ENCODE measurements around the gene DRD2. TPM values are rescaled to one million over a fixed set of nuclear protein-coding genes. Genes with fewer than 3 reads are reported as not detected.

Gene DRD2
- total and polyA plus RNA-seq, 2 donors (not counting 3 experiments of a cell fraction or from before 2014, with no cell fraction given), result not detected

DNA sequence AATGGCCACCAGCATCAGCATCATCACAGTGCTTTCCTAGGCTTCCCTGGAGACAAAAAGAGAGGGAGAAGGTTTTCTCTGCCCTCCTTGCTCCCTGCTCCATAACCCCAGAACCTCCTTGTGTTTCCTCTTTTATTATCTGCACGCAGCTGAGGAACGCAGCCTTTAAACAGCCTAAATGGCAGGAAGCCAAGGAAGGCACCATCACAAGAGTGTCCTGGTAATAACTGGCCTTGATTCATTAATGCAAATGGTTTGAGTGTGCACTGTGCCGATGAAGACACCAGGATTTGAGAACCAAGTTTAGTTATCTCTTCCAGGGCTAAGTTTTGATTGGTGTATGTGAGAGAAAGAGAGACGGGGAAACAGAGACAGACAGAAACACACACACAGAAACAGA lies 29.4 kb upstream of the DRD2 start:
- no TSS peak for BruUV-seq (replicated peaks)
- H3K4me2 ChIP-seq (ENCODE audit: insufficient read depth, low read length), result no peak overlapping the region
- DNase-seq (ENCODE audit: low read depth, low spot score), result no peak
- intact Hi-C loops (cut with micrococcal nuclease) (no loop called here), dilution Hi-C loops (cut with MboI; ENCODE audit: extremely low pct_ligation_motif_present, low sequenced_read_pairs) (no loop called here)
- H3K36me3 ChIP-seq (ENCODE audit: control insufficient read depth in 2 of 2, extremely low read depth in 1 of 2, insufficient read depth in 2 of 2, low read length in 2 of 2), result no peaks in the 10 kb centered on the region
- H3K9me3 ChIP-seq (replicated peaks; ENCODE audit: control insufficient read depth, insufficient read depth, low read length), result no peaks in the 10 kb centered on the region
- H4K20me1 ChIP-seq (replicated peaks; ENCODE audit: control insufficient read depth, extremely low read depth, insufficient read depth, low read length), result no peaks in the 10 kb centered on the region
- no peak for FAIRE-seq
- H3K4me1 ChIP-seq (ENCODE audit: control insufficient read depth, extremely low read depth, insufficient read depth, low read length), result no peaks in the 10 kb centered on the region
- no peaks in the 10 kb centered on the region for H3K79me2 ChIP-seq (ENCODE audit: control insufficient read depth, insufficient read depth, low read length)
- no peaks in the 10 kb centered on the region for H3K9me1 ChIP-seq (replicated peaks; ENCODE audit: control insufficient read depth, extremely low read depth, insufficient read depth, low read length)
- H2AFZ ChIP-seq (ENCODE audit: low read depth, low read length), result no peak overlapping the region
- no peak overlapping the region for H3K9ac ChIP-seq (replicated peaks; ENCODE audit: extremely low read depth, insufficient read depth, low read length)
- ChIA-PET POLR2A (no interaction called here), CTCF (no interaction called here)
- no peaks in the 10 kb centered on the region for H3K27me3 ChIP-seq (ENCODE audit: control insufficient read depth in 2 of 2, insufficient read depth in 2 of 2, low read length in 2 of 2)
- no peak for TF ChIP-seq MYC (IDR thresholded peaks at IDR 0.05; ENCODE audit: low read depth, low read length)
- no peak overlapping the region for H3K4me3 ChIP-seq (replicated peaks in 1 of 3; ENCODE audit: insufficient read depth in 1 of 3, low read depth in 1 of 3, low read length in 3 of 3)
- no peak overlapping the region for H3K27ac ChIP-seq (ENCODE audit: insufficient read depth, low read depth, low read length)

DNA sequence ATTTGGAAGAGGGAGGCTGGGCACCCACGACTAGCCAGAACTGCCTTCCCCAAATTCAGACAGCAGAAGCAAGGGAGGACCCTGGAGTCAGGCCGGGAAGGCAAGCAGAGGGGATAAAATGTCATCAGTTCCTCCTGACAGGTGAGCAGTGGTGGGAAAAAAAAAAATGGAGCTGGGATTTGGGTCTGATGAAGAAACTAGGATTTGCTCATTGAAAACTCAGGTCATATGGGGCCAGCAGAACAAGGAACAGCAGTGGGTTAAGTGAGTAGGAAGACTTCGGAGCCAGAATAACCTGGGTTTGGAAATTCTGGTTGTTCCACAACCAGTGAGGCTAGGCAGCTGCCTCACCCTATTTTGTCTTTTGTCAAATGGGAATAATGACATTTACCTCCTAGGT lies 28.9 kb upstream of the DRD2 start:
- TF ChIP-seq MYC (IDR thresholded peaks at IDR 0.05; ENCODE audit: low read depth, low read length) (no peak), POLR2A (IDR thresholded peaks at IDR 0.05; ENCODE audit: low read depth, low read length) (no peak), FOS (IDR thresholded peaks at IDR 0.05; ENCODE audit: borderline replicate concordance, insufficient read depth, low read length) (no peak), EZH2 (IDR thresholded peaks at IDR 0.05; ENCODE audit: borderline replicate concordance, low read depth, low read length, severe bottlenecking) (no peak)
- TF ChIP-seq, protein P1, sequence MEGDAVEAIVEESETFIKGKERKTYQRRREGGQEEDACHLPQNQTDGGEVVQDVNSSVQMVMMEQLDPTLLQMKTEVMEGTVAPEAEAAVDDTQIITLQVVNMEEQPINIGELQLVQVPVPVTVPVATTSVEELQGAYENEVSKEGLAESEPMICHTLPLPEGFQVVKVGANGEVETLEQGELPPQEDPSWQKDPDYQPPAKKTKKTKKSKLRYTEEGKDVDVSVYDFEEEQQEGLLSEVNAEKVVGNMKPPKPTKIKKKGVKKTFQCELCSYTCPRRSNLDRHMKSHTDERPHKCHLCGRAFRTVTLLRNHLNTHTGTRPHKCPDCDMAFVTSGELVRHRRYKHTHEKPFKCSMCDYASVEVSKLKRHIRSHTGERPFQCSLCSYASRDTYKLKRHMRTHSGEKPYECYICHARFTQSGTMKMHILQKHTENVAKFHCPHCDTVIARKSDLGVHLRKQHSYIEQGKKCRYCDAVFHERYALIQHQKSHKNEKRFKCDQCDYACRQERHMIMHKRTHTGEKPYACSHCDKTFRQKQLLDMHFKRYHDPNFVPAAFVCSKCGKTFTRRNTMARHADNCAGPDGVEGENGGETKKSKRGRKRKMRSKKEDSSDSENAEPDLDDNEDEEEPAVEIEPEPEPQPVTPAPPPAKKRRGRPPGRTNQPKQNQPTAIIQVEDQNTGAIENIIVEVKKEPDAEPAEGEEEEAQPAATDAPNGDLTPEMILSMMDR (IDR thresholded peaks at IDR 0.05; ENCODE audit: extremely low read depth in 1 of 2, insufficient read depth in 1 of 2, low read depth in 1 of 2, low read length in 2 of 2), result no peak
- TF ChIP-seq, protein P2, sequence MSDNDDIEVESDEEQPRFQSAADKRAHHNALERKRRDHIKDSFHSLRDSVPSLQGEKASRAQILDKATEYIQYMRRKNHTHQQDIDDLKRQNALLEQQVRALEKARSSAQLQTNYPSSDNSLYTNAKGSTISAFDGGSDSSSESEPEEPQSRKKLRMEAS (IDR thresholded peaks at IDR 0.05; ENCODE audit: insufficient read depth, insufficient read length), result no peak
- Histone ChIP-seq H3K36me3 (ENCODE audit: control insufficient read depth in 2 of 2, extremely low read depth in 1 of 2, insufficient read depth in 2 of 2, low read length in 2 of 2) (no peaks in the 10 kb centered on the region), H3K79me2 (ENCODE audit: control insufficient read depth, insufficient read depth, low read length) (no peaks in the 10 kb centered on the region), H4K20me1 (replicated peaks; ENCODE audit: control insufficient read depth, extremely low read depth, insufficient read depth, low read length) (no peaks in the 10 kb centered on the region), H3K27me3 (ENCODE audit: control insufficient read depth in 2 of 2, insufficient read depth in 2 of 2, low read length in 2 of 2) (no peaks in the 10 kb centered on the region), H3K4me2 (ENCODE audit: insufficient read depth, low read length) (no peak overlapping the region), H3K9me3 (replicated peaks; ENCODE audit: control insufficient read depth, insufficient read depth, low read length) (no peaks in the 10 kb centered on the region), H3K27ac (ENCODE audit: insufficient read depth, low read depth, low read length) (no peak overlapping the region), H3K4me1 (ENCODE audit: control insufficient read depth, extremely low read depth, insufficient read depth, low read length) (no peaks in the 10 kb centered on the region), H3K9ac (replicated peaks; ENCODE audit: extremely low read depth, insufficient read depth, low read length) (no peak overlapping the region), H3K4me3 (replicated peaks in 1 of 3; ENCODE audit: insufficient read depth in 1 of 3, low read depth in 1 of 3, low read length in 3 of 3) (no peak overlapping the region), H3K9me1 (replicated peaks; ENCODE audit: control insufficient read depth, extremely low read depth, insufficient read depth, low read length) (no peaks in the 10 kb centered on the region), H2AFZ (ENCODE audit: low read depth, low read length) (no peak overlapping the region)
- no TSS peak for BruUV-seq (replicated peaks)
- CTCF ChIA-PET, result no interaction called here
- intact Hi-C loops (cut with micrococcal nuclease) (no loop called here), dilution Hi-C loops (cut with MboI; ENCODE audit: extremely low pct_ligation_motif_present, low sequenced_read_pairs) (no loop called here)
- POLR2A ChIA-PET, result no interaction called here
- FAIRE-seq (no peak), DNase-seq (ENCODE audit: low read depth, low spot score) (no peak)

Measured in endothelial cell of umbilical vein (primary cell).